HepG2 (cell line): ENCODE results near the gene USP9X. TPM values are rescaled to one million over a fixed set of nuclear protein-coding genes. Genes with fewer than 3 reads are reported as not detected.
"Not testable (repeated sequence)": the region's sequence is repeated elsewhere in the genome, so short reads cannot be mapped to it uniquely, and the experiment has no call there.

ENCODE experiments used
- ATAC-seq: fragments of 200-7000 bp; cut with Tn5 transposase; 3 replicates; pipeline ENCODE4 v1.9.1; 2020; ENCODE audit warnings: mild to moderate bottlenecking, moderate library complexity
- BruUV-seq: library from RNA; stranded (reverse); fragments of 400-500 nt; replicated peaks from 2 replicates; lab custom pipeline; 2021; lab: Mats Ljungman, UMichigan
- CTCF ChIA-PET: fragments of 300-600 bp; formaldehyde crosslinking; extraction: SDS; loops from one replicate; lab custom pipeline; 2021; ENCODE audit warnings: low total read pairs, inconsistent platforms, low intra/inter-chr PET ratio; lab: Yijun Ruan, JAX
- POLR2A ChIA-PET: fragments of 350-600 bp; sonication (Branson Sonifier 250); formaldehyde crosslinking; loops from one replicate; lab custom pipeline; 2020; ENCODE audit warnings: antibody characterized with exemption, inconsistent platforms; lab: Yijun Ruan, JAX
- DNase-seq: peaks from one replicate; pipeline ENCODE4 v3.0.0-alpha.2; 2015; ENCODE audit warnings: low spot score
- FAIRE-seq: peaks from 3 replicates; lab custom pipeline; 2011; peaks lifted over from hg19 to GRCh38; lab: Jason Lieb, UNC
- H2AFZ ChIP-seq: one replicate; pipeline ENCODE4 v1.6.1; 2011; ENCODE audit warnings: low read length, inconsistent platforms
- H3K27ac ChIP-seq: fragments of 300-600 bp; 3 replicates; pipeline ENCODE4 v1.8.0; 2011; ENCODE audit warnings: mixed run types, mild to moderate bottlenecking, mixed read lengths, low read length, inconsistent platforms; ENCODE audit not compliant: insufficient read depth; ENCODE audit errors: extremely low read length
- H3K27me3 ChIP-seq, 2 experiments: fragments of 200-600 bp in 1 of 2; 2 replicates in 1 of 2; 3 replicates in 1 of 2; pipeline versions ENCODE4 v1.6.0 to v1.8.0; 2011; ENCODE audit warnings: low read length in 2 of 2, mild to moderate bottlenecking in 2 of 2, moderate library complexity in 2 of 2, inconsistent platforms in 1 of 2; ENCODE audit not compliant: insufficient read depth in 2 of 2, control insufficient read depth in 1 of 2
- H3K36me3 ChIP-seq, 2 experiments: fragments of 200-600 bp in 1 of 2; replicated peaks in 1 of 2; 2 replicates in 1 of 2; 3 replicates in 1 of 2; pipeline versions ENCODE4 v1.5.1 to v1.8.0; 2011; ENCODE audit warnings: low read length in 2 of 2, inconsistent platforms in 1 of 2; ENCODE audit not compliant: insufficient read depth in 2 of 2, control insufficient read depth in 1 of 2
- H3K4me1 ChIP-seq: 2 replicates; pipeline ENCODE4 v1.5.1; 2012; ENCODE audit warnings: low read length, inconsistent platforms; ENCODE audit not compliant: insufficient read depth
- H3K4me2 ChIP-seq: 2 replicates; pipeline ENCODE4 v1.6.0; 2011; ENCODE audit warnings: low read depth, low read length, inconsistent platforms
- H3K4me3 ChIP-seq, 3 experiments: fragments of 200-600 bp in 1 of 3; sonication (generic), shearing (Covaris generic) in 1 of 3; replicated peaks in 1 of 3; 2 replicates each; pipeline ENCODE4 v1.5.1; 2011 to 2016; ENCODE audit warnings: low read length in 3 of 3, inconsistent platforms in 2 of 3, low read depth in 2 of 3, mild to moderate bottlenecking in 2 of 3, control low read depth in 1 of 3, mixed read lengths in 1 of 3; ENCODE audit not compliant: insufficient read depth in 1 of 3
- H3K79me2 ChIP-seq: one replicate; pipeline ENCODE4 v1.6.1; 2011; ENCODE audit warnings: low read length, inconsistent platforms; ENCODE audit not compliant: insufficient read depth
- H3K9ac ChIP-seq: 2 replicates; pipeline ENCODE4 v1.6.0; 2011; ENCODE audit warnings: mild to moderate bottlenecking, low read depth, low read length, inconsistent platforms; ENCODE audit not compliant: insufficient read depth
- H3K9me3 ChIP-seq: 2 replicates; pipeline ENCODE4 v1.5.1; 2012; ENCODE audit warnings: mild to moderate bottlenecking, low read length
- H4K20me1 ChIP-seq: 2 replicates; pipeline ENCODE4 v1.6.0; 2011; ENCODE audit warnings: inconsistent platforms, mild to moderate bottlenecking, low read length, moderate library complexity; ENCODE audit not compliant: insufficient read depth
- CC2D1A ChIP-seq: sonication (generic); formaldehyde crosslinking; IDR thresholded peaks from 2 replicates; pipeline ENCODE4 v1.8.1; 2023; ENCODE audit warnings: mild to moderate bottlenecking, missing genetic modification reagents
- SMC3 ChIP-seq: IDR thresholded peaks from 2 replicates; pipeline ENCODE4 v1.6.1; 2011; ENCODE audit warnings: low read length, improper control_type of control experiment
- SPEN ChIP-seq: sonication (generic); formaldehyde crosslinking; IDR thresholded peaks from 2 replicates; pipeline ENCODE4 v1.5.1; 2020; ENCODE audit warnings: low read depth, mild to moderate bottlenecking, missing genetic modification reagents
- STAG1 ChIP-seq: sonication (generic); formaldehyde crosslinking; IDR thresholded peaks from 2 replicates; pipeline ENCODE4 v1.4.0; 2020; ENCODE audit warnings: missing genetic modification reagents
- TBP ChIP-seq: sonication (generic); formaldehyde crosslinking; IDR thresholded peaks from 2 replicates; pipeline ENCODE4 v1.5.0; 2020; ENCODE audit warnings: missing genetic modification reagents
- TSC22D2 ChIP-seq: sonication (generic); formaldehyde crosslinking; IDR thresholded peaks from 2 replicates; pipeline ENCODE4 v1.5.1; 2020; ENCODE audit warnings: missing genetic modification reagents, mild to moderate bottlenecking, borderline replicate concordance
- ZNF121 ChIP-seq: sonication (generic); formaldehyde crosslinking; IDR thresholded peaks from 2 replicates; pipeline ENCODE4 v1.5.0; 2020; ENCODE audit warnings: mild to moderate bottlenecking, missing genetic modification reagents
- ZNF841 ChIP-seq: sonication (generic); formaldehyde crosslinking; IDR thresholded peaks from 2 replicates; pipeline ENCODE4 v1.8.1; 2023; ENCODE audit warnings: missing genetic modification reagents, borderline replicate concordance
- WGBS: methylation state at CpG from one replicate; pipeline ENCODE4 v1.1.6; 2017; ENCODE audit warnings: low lambda C conversion rate; 5-methylcytosine and 5-hydroxymethylcytosine counted together
- in situ Hi-C: cut with HindIII; loops from 2 replicates; pipeline ENCODE4 v1.10.0; 2017; ENCODE audit warnings: low pct_unique_long_range_greater_than_20kb; ENCODE audit not compliant: extremely low pct_ligation_motif_present
- intact Hi-C: fragments of 100-400 bp; cut with micrococcal nuclease; formaldehyde crosslinking; loops from one replicate; pipeline ENCODE4 v1.10.0; 2022; ENCODE audit not compliant: unreplicated experiment
- polyA plus RNA-seq, 8 experiments: library from polyadenylated mRNA; depleted of rRNA in 3 of 8; stranded (reverse) in 7 of 8; unstranded in 1 of 8; fragments of >200 nt; fragmentation: Illumina TruSeq in 4 of 8; extraction: Trizol in 4 of 8; gene quantifications; 2 replicates each; pipeline versions ENCODE4 v1.2.1 to v1.2.3, GENCODE V29; 2011 to 2016; ENCODE audit warnings: low read depth in 4 of 8, missing spikeins in 1 of 8, mixed read lengths in 1 of 8; ENCODE audit not compliant: insufficient read depth in 1 of 8
- total RNA-seq, 5 experiments: library from RNA; depleted of rRNA; stranded (reverse); fragments of >200 nt; fragmentation: Illumina TruSeq; extraction: Trizol; gene quantifications; 2 replicates each; pipeline ENCODE4 v1.2.3, GENCODE V29; 2016; ENCODE audit warnings: low read depth in 1 of 5
- TF ChIP-seq, protein P1 (sequence below): sonication (generic); formaldehyde crosslinking; IDR thresholded peaks from 2 replicates; pipeline ENCODE4 v1.5.1; 2020; ENCODE audit warnings: mild to moderate bottlenecking, missing genetic modification reagents, moderate library complexity
- TF ChIP-seq, protein P2 (sequence below): sonication (generic); formaldehyde crosslinking; IDR thresholded peaks from 2 replicates; pipeline ENCODE4 v1.8.1; 2022; ENCODE audit warnings: low read depth, mild to moderate bottlenecking, missing genetic modification reagents
- TF ChIP-seq, protein P3 (sequence below): sonication (generic); formaldehyde crosslinking; IDR thresholded peaks from 2 replicates; pipeline ENCODE4 v1.4.0; 2020; ENCODE audit warnings: missing genetic modification reagents, mild to moderate bottlenecking, borderline replicate concordance
- TF ChIP-seq, protein P4 (sequence below): sonication (generic); formaldehyde crosslinking; IDR thresholded peaks from 2 replicates; pipeline ENCODE4 v1.5.0; 2020; ENCODE audit warnings: mild to moderate bottlenecking, missing genetic modification reagents, moderate library complexity

The USP9X gene
- total and polyA plus RNA-seq, 2 of the 13 experiments (the other 11 are each of a cell fraction or from before 2014, with no cell fraction given) = 22.2 to 40.5 TPM

DNA sequence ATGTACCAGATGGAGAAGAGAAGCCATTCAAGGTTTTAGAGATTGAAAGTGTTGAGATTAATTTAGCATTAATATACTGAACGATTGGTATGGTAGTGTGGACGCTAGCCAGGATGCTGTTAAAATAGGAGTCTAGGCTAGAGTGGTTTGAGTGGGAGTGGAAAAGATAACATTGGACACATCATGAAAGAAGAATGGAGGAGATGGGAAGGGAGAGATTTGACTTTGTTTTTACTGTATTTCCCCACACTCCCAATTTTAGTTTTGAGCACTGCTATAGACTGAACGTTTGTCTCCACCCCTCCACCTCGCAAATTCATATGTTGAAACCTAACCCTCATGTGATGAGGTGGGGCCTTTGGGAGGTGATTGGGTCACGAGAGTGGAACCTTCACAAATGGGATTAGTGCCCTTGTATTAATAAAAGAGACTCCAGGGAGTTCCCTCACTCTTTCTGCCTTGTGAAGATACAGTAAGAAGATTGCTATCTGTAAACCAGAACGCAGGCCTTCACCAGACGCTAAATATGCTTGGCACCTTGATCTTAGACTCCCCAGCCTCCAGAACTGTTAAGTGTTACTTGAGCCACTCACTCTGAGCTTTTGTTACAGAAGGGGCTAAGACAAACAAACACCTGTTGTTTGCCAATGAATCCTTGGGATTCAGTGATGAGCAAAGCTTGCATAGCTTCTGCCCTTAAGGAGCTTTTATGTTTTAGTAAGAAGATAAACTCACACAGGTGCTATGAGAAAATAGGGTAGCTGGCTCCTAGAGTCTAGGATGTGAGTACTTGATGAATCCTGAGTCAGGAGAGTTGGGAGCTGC is 25.8 kb downstream of the USP9X start (continued):
- TF ChIP-seq, protein P1, sequence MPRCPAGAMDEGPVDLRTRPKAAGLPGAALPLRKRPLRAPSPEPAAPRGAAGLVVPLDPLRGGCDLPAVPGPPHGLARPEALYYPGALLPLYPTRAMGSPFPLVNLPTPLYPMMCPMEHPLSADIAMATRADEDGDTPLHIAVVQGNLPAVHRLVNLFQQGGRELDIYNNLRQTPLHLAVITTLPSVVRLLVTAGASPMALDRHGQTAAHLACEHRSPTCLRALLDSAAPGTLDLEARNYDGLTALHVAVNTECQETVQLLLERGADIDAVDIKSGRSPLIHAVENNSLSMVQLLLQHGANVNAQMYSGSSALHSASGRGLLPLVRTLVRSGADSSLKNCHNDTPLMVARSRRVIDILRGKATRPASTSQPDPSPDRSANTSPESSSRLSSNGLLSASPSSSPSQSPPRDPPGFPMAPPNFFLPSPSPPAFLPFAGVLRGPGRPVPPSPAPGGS = no peak
- TF ChIP-seq CC2D1A (no peak), ZNF841 (CRISPR knock-in tag) (no peak), TBP (CRISPR knock-in tag) (no peak), SPEN (no peak), TSC22D2 (CRISPR knock-in tag) (no peak)
- TF ChIP-seq, protein P2, sequence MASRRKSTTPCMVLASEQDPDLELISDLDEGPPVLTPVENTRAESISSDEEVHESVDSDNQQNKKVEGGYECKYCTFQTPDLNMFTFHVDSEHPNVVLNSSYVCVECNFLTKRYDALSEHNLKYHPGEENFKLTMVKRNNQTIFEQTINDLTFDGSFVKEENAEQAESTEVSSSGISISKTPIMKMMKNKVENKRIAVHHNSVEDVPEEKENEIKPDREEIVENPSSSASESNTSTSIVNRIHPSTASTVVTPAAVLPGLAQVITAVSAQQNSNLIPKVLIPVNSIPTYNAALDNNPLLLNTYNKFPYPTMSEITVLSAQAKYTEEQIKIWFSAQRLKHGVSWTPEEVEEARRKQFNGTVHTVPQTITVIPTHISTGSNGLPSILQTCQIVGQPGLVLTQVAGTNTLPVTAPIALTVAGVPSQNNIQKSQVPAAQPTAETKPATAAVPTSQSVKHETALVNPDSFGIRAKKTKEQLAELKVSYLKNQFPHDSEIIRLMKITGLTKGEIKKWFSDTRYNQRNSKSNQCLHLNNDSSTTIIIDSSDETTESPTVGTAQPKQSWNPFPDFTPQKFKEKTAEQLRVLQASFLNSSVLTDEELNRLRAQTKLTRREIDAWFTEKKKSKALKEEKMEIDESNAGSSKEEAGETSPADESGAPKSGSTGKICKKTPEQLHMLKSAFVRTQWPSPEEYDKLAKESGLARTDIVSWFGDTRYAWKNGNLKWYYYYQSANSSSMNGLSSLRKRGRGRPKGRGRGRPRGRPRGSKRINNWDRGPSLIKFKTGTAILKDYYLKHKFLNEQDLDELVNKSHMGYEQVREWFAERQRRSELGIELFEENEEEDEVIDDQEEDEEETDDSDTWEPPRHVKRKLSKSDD (CRISPR knock-in tag) = no peak

DNA sequence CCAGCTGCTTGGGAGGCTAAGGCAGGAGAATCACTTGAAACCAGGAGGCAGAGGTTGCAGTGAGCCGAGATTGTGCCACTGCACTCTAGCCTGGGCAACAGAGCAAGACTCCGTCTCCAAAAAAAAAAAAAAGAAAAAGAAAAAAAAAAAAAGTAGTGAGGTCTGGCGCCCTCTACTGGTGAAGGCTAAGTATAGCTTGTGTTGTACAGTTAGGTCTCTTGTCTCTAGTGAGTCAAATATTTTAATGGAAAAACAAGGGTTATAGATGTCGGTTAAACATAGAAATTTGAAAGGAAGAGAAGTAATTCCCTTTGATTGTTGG is 29.8 kb downstream of the USP9X start:
- Histone ChIP-seq H3K4me1 (peaks cover 15% of the 10 kb centered on the region), H3K79me2 (peaks cover 76% of the 10 kb centered on the region), H4K20me1 (peaks cover 46% of the 10 kb centered on the region)
- H3K4me2 ChIP-seq, H3K9ac ChIP-seq, H3K9me3 ChIP-seq, H2AFZ ChIP-seq, H3K36me3 ChIP-seq, H3K27ac ChIP-seq, BruUV-seq, H3K4me3 ChIP-seq, H3K27me3 ChIP-seq, CTCF ChIA-PET: not testable (repeated sequence)
- ATAC-seq = peak; percentile 52; the same call in 2 of the 3 replicates
- TF ChIP-seq, protein P3, sequence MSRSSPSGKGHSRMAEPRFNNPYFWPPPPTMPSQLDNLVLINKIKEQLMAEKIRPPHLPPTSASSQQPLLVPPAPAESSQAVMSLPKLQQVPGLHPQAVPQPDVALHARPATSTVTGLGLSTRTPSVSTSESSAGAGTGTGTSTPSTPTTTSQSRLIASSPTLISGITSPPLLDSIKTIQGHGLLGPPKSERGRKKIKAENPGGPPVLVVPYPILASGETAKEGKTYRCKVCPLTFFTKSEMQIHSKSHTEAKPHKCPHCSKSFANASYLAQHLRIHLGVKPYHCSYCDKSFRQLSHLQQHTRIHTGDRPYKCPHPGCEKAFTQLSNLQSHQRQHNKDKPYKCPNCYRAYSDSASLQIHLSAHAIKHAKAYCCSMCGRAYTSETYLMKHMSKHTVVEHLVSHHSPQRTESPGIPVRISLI (CRISPR knock-in tag) = peak; percentile 90
- peak; percentile 55 for TF ChIP-seq STAG1 (CRISPR knock-in tag)
- TF ChIP-seq, protein P4, sequence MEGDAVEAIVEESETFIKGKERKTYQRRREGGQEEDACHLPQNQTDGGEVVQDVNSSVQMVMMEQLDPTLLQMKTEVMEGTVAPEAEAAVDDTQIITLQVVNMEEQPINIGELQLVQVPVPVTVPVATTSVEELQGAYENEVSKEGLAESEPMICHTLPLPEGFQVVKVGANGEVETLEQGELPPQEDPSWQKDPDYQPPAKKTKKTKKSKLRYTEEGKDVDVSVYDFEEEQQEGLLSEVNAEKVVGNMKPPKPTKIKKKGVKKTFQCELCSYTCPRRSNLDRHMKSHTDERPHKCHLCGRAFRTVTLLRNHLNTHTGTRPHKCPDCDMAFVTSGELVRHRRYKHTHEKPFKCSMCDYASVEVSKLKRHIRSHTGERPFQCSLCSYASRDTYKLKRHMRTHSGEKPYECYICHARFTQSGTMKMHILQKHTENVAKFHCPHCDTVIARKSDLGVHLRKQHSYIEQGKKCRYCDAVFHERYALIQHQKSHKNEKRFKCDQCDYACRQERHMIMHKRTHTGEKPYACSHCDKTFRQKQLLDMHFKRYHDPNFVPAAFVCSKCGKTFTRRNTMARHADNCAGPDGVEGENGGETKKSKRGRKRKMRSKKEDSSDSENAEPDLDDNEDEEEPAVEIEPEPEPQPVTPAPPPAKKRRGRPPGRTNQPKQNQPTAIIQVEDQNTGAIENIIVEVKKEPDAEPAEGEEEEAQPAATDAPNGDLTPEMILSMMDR (CRISPR knock-in tag) = peak; percentile 56
- TF ChIP-seq ZNF121 (CRISPR knock-in tag) = peak; percentile 97
- peak; percentile 34 for TF ChIP-seq SMC3
- DNase-seq = peak; percentile 10
- POLR2A ChIA-PET = interaction anchor here (0.6 to 0.7 kb wide), 2 partner anchors 113 to 365 kb away, joined by 3 read pairs; no protein-coding TSS in a partner anchor
- in situ Hi-C loops (loop anchor here (10.0 kb wide), 1 partner anchor 110 kb away; no protein-coding TSS in a partner anchor), intact Hi-C loops (loop anchor here (2.0 kb wide), 1 partner anchor 112 kb away; no protein-coding TSS in a partner anchor)
- 4% methylated on average over 4 of the region's 4 CpGs for WGBS
- peak; percentile 21 for FAIRE-seq
